WTC11 (cell line): ENCODE measurements around the gene OSBPL10. TPM values are rescaled to one million over a fixed set of nuclear protein-coding genes. Genes with fewer than 3 reads are reported as not detected.

Experiments used
- ATAC-seq: fragments of 200-7000 bp; cut with Tn5 transposase; 2 replicates; pipeline ENCODE4 v1.10.0; 2021; ENCODE audit warnings: mild to moderate bottlenecking, moderate library complexity
- CTCF ChIA-PET: fragments of 300-600 bp; sonication (Branson Sonifier 250); formaldehyde crosslinking; loops from one replicate; lab custom pipeline; 2021; ENCODE audit warnings: antibody characterized with exemption; lab: Charles Lee
- POLR2A ChIA-PET: fragments of 350-600 bp; sonication (Branson Sonifier 250); formaldehyde crosslinking; loops from one replicate; lab custom pipeline; 2021; ENCODE audit warnings: antibody characterized with exemption; lab: Charles Lee
- DNase-seq: peaks from one replicate; pipeline ENCODE4 v3.0.0; 2021; ENCODE audit warnings: low spot score
- H3K27ac Mint-ChIP-seq: 2 replicates; pipeline ENCODE4 v1.8.0; 2021; ENCODE audit warnings: mixed read lengths
- H3K27me3 Mint-ChIP-seq: 2 replicates; pipeline ENCODE4 v1.8.0; 2021; ENCODE audit warnings: low read depth, mild to moderate bottlenecking, moderate library complexity, mixed read lengths
- H3K36me3 Mint-ChIP-seq: 2 replicates; pipeline ENCODE4 v1.8.0; 2021; ENCODE audit warnings: mixed read lengths
- H3K4me1 Mint-ChIP-seq: 2 replicates; pipeline ENCODE4 v1.8.0; 2022; ENCODE audit warnings: mixed read lengths
- H3K4me3 Mint-ChIP-seq: 2 replicates; pipeline ENCODE4 v1.8.0; 2021; ENCODE audit warnings: mild to moderate bottlenecking, moderate library complexity, mixed read lengths
- H3K9me3 Mint-ChIP-seq: 2 replicates; pipeline ENCODE4 v1.8.0; 2021; ENCODE audit warnings: mixed read lengths
- ATF1 ChIP-seq: sonication (generic); formaldehyde crosslinking; IDR thresholded peaks from 2 replicates; pipeline ENCODE4 v1.8.1; 2023; ENCODE audit warnings: mild to moderate bottlenecking, moderate library complexity, missing genetic modification reagents
- ELF4 ChIP-seq: sonication (generic); formaldehyde crosslinking; IDR thresholded peaks from 2 replicates; pipeline ENCODE4 v1.8.1; 2022; ENCODE audit warnings: low read depth, mild to moderate bottlenecking, moderate library complexity, missing genetic modification reagents
- FOXP1 ChIP-seq: sonication (generic); formaldehyde crosslinking; IDR thresholded peaks from 2 replicates; pipeline ENCODE4 v1.8.0; 2022; ENCODE audit warnings: missing genetic modification reagents, mild to moderate bottlenecking, moderate library complexity, borderline replicate concordance
- HMGA2 ChIP-seq: fragments of 250-450 bp; sonication (Bioruptor Pico); IDR thresholded peaks from 2 replicates; pipeline ENCODE4 v1.4.0; 2021; ENCODE audit warnings: mild to moderate bottlenecking, moderate library complexity
- HMGXB4 ChIP-seq: sonication (generic); formaldehyde crosslinking; IDR thresholded peaks from 2 replicates; pipeline ENCODE4 v1.8.1; 2023; ENCODE audit warnings: mild to moderate bottlenecking, moderate library complexity, missing genetic modification reagents
- NFATC4 ChIP-seq: fragments of 250-450 bp; sonication (Bioruptor Pico); IDR thresholded peaks from 2 replicates; pipeline ENCODE4 v1.9.0; 2021; ENCODE audit warnings: mild to moderate bottlenecking
- NFE2L1 ChIP-seq: sonication (generic); formaldehyde crosslinking; IDR thresholded peaks from 2 replicates; pipeline ENCODE4 v1.8.1; 2023; ENCODE audit warnings: missing genetic modification reagents
- OVOL2 ChIP-seq: fragments of 250-450 bp; sonication (Bioruptor Pico); IDR thresholded peaks from 2 replicates; pipeline ENCODE4 v1.9.0; 2021; ENCODE audit warnings: mild to moderate bottlenecking, borderline replicate concordance
- TEAD1 ChIP-seq: sonication (generic); formaldehyde crosslinking; IDR thresholded peaks from 2 replicates; pipeline ENCODE4 v1.8.0; 2022; ENCODE audit warnings: mild to moderate bottlenecking, missing genetic modification reagents
- TP53 ChIP-seq: sonication (generic); formaldehyde crosslinking; IDR thresholded peaks from 2 replicates; pipeline ENCODE4 v1.8.1; 2023; ENCODE audit warnings: mild to moderate bottlenecking, missing genetic modification reagents
- ZNF317 ChIP-seq: sonication (generic); formaldehyde crosslinking; IDR thresholded peaks from 2 replicates; pipeline ENCODE4 v1.8.1; 2023; ENCODE audit warnings: low read depth, mild to moderate bottlenecking, moderate library complexity, missing genetic modification reagents, borderline replicate concordance
- ZNF416 ChIP-seq: fragments of 250-450 bp; sonication (Bioruptor Pico); IDR thresholded peaks from 2 replicates; pipeline ENCODE4 v1.9.0; 2021; ENCODE audit warnings: mild to moderate bottlenecking, inconsistent platforms
- ZNF425 ChIP-seq: fragments of 250-450 bp; sonication (Bioruptor Pico); conservative IDR thresholded peaks from 2 replicates; pipeline ENCODE4 v1.9.0; 2021; ENCODE audit warnings: mild to moderate bottlenecking
- total RNA-seq: library from RNA; stranded (reverse); gene quantifications from 3 replicates; pipeline ENCODE4 v1.2.3, GENCODE V29; 2021
- TF ChIP-seq, protein P1 (sequence below): fragments of 250-450 bp; sonication (Bioruptor Pico); IDR thresholded peaks from 2 replicates; pipeline ENCODE4 v1.9.0; 2021; ENCODE audit warnings: mild to moderate bottlenecking
- TF ChIP-seq, protein P2 (sequence below): sonication (generic); formaldehyde crosslinking; IDR thresholded peaks from 2 replicates; pipeline ENCODE4 v1.8.0; 2023; ENCODE audit warnings: missing genetic modification reagents, mild to moderate bottlenecking, borderline replicate concordance
- TF ChIP-seq, protein P3 (sequence below): sonication (generic); formaldehyde crosslinking; IDR thresholded peaks from 2 replicates; pipeline ENCODE4 v1.8.1; 2022; ENCODE audit warnings: low read depth, missing genetic modification reagents, borderline replicate concordance

The OSBPL10 gene
- total RNA-seq, 1 experiment from 2014 or later, result 84.1 TPM

DNA sequence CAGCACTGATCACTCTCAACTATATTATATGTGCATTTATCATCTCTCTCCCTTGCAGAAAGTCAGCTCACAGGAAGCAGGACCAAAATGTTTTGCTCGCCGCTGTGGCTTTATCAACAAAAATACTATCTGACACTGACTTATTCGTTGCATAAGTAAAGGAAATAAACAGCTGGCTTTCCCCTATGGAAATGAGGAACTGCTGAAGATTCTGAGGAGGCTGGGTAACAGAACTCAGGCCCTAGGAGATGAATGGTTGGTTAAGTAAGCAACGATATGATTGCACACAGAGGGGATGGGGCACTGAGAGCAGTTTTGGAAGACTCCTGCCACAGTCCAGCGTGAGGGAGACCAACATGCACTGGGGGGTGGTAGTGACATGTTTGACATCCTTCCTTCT lies 267.2 kb downstream of the OSBPL10 start (continued):
- TF ChIP-seq HMGXB4 (no peak), FOXP1 (no peak), TEAD1 (CRISPR knock-in tag) (no peak), HMGA2 (CRISPR knock-in tag) (no peak), ZNF416 (CRISPR knock-in tag) (no peak), OVOL2 (CRISPR knock-in tag) (no peak), ZNF317 (CRISPR knock-in tag) (no peak)
- TF ChIP-seq, protein P1, sequence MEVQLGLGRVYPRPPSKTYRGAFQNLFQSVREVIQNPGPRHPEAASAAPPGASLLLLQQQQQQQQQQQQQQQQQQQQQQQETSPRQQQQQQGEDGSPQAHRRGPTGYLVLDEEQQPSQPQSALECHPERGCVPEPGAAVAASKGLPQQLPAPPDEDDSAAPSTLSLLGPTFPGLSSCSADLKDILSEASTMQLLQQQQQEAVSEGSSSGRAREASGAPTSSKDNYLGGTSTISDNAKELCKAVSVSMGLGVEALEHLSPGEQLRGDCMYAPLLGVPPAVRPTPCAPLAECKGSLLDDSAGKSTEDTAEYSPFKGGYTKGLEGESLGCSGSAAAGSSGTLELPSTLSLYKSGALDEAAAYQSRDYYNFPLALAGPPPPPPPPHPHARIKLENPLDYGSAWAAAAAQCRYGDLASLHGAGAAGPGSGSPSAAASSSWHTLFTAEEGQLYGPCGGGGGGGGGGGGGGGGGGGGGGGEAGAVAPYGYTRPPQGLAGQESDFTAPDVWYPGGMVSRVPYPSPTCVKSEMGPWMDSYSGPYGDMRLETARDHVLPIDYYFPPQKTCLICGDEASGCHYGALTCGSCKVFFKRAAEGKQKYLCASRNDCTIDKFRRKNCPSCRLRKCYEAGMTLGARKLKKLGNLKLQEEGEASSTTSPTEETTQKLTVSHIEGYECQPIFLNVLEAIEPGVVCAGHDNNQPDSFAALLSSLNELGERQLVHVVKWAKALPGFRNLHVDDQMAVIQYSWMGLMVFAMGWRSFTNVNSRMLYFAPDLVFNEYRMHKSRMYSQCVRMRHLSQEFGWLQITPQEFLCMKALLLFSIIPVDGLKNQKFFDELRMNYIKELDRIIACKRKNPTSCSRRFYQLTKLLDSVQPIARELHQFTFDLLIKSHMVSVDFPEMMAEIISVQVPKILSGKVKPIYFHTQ (CRISPR knock-in tag), result no peak
- TF ChIP-seq, protein P2, sequence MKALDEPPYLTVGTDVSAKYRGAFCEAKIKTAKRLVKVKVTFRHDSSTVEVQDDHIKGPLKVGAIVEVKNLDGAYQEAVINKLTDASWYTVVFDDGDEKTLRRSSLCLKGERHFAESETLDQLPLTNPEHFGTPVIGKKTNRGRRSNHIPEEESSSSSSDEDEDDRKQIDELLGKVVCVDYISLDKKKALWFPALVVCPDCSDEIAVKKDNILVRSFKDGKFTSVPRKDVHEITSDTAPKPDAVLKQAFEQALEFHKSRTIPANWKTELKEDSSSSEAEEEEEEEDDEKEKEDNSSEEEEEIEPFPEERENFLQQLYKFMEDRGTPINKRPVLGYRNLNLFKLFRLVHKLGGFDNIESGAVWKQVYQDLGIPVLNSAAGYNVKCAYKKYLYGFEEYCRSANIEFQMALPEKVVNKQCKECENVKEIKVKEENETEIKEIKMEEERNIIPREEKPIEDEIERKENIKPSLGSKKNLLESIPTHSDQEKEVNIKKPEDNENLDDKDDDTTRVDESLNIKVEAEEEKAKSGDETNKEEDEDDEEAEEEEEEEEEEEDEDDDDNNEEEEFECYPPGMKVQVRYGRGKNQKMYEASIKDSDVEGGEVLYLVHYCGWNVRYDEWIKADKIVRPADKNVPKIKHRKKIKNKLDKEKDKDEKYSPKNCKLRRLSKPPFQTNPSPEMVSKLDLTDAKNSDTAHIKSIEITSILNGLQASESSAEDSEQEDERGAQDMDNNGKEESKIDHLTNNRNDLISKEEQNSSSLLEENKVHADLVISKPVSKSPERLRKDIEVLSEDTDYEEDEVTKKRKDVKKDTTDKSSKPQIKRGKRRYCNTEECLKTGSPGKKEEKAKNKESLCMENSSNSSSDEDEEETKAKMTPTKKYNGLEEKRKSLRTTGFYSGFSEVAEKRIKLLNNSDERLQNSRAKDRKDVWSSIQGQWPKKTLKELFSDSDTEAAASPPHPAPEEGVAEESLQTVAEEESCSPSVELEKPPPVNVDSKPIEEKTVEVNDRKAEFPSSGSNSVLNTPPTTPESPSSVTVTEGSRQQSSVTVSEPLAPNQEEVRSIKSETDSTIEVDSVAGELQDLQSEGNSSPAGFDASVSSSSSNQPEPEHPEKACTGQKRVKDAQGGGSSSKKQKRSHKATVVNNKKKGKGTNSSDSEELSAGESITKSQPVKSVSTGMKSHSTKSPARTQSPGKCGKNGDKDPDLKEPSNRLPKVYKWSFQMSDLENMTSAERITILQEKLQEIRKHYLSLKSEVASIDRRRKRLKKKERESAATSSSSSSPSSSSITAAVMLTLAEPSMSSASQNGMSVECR (CRISPR knock-in tag), result no peak

- Mint-ChIP-seq H3K4me1 (peaks cover 13% of the 10 kb centered on the region), H3K4me3 (no peak overlapping the region), H3K36me3 (peaks cover 23% of the 10 kb centered on the region), H3K9me3 (peaks cover 17% of the 10 kb centered on the region), H3K27ac (no peak overlapping the region), H3K27me3 (no peaks in the 10 kb centered on the region)
- ATAC-seq (no peak), DNase-seq (no peak)
- CTCF ChIA-PET, result interaction anchor here (0.6 kb wide), 1 partner anchor 775 kb away, joined by 3 read pairs; no protein-coding TSS in a partner anchor
- POLR2A ChIA-PET, result no interaction called here
- TF ChIP-seq, protein P1 (CRISPR knock-in tag), result no peak
- TF ChIP-seq ZNF425 (CRISPR knock-in tag) (no peak), ATF1 (CRISPR knock-in tag) (no peak), TP53 (no peak), ELF4 (CRISPR knock-in tag) (no peak), HMGXB4 (no peak), NFE2L1 (CRISPR knock-in tag) (no peak), TEAD1 (CRISPR knock-in tag) (no peak), NFATC4 (no peak)
- TF ChIP-seq, protein P3, sequence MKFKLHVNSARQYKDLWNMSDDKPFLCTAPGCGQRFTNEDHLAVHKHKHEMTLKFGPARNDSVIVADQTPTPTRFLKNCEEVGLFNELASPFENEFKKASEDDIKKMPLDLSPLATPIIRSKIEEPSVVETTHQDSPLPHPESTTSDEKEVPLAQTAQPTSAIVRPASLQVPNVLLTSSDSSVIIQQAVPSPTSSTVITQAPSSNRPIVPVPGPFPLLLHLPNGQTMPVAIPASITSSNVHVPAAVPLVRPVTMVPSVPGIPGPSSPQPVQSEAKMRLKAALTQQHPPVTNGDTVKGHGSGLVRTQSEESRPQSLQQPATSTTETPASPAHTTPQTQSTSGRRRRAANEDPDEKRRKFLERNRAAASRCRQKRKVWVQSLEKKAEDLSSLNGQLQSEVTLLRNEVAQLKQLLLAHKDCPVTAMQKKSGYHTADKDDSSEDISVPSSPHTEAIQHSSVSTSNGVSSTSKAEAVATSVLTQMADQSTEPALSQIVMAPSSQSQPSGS (CRISPR knock-in tag), result no peak
Measured at GRCh38 chr3:31710123-31710803, 270.8 kb downstream of the OSBPL10 start.
